WERI-Rb-1 (cell line): ENCODE measurements around the gene HPX.

Experiments used
- DNase-seq: peaks from one replicate; pipeline ENCODE4 v3.0.0-alpha.2; 2020
- H3K27ac ChIP-seq: fragments of 250-450 bp; sonication (Bioruptor Pico); 2 replicates; pipeline ENCODE4 v1.5.1; 2020; ENCODE audit warnings: mild to moderate bottlenecking, moderate library complexity
- H3K27me3 ChIP-seq: fragments of 250-450 bp; sonication (Bioruptor Pico); 2 replicates; pipeline ENCODE4 v1.5.1; 2021; ENCODE audit warnings: mild to moderate bottlenecking, low read depth, moderate library complexity; ENCODE audit not compliant: insufficient read depth, severe bottlenecking
- H3K36me3 ChIP-seq: fragments of 250-450 bp; sonication (Bioruptor Pico); 2 replicates; pipeline ENCODE4 v1.5.1; 2020; ENCODE audit warnings: mild to moderate bottlenecking, moderate library complexity
- H3K4me3 ChIP-seq: 2 replicates; pipeline ENCODE4 v1.5.1; 2011; ENCODE audit warnings: low read depth, mild to moderate bottlenecking, control low read depth, low read length
- H3K9me3 ChIP-seq: fragments of 250-450 bp; sonication (Bioruptor Pico); 2 replicates; pipeline ENCODE4 v1.5.1; 2021; ENCODE audit warnings: mild to moderate bottlenecking, moderate library complexity; ENCODE audit not compliant: severe bottlenecking
- TF ChIP-seq, protein P1 (sequence below): IDR thresholded peaks from 2 replicates; pipeline ENCODE4 v1.5.1; 2011; ENCODE audit warnings: low read depth, mild to moderate bottlenecking, control low read depth, inconsistent platforms, low read length

Gene HPX

DNA sequence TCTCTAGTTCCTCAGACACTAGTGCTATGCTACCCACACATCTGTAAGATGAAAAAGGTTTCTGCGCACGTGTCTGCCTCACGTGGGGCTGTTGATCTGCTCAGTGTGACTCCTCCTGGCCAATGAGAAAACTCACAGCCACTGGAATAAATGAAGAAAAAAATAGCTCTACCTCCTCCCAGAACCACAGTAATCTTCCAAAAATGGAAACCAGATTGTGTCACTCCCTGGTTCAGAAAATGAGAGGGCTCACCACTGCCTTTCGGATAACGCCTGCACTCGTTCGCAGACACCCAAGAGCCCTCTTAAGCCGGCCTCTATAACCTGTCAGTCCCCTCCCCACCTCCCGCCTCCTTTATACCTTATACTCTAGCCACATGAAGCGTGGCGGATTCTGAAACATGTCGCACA lies 27.0 kb downstream of the HPX start:
- no peak overlapping the region for H3K4me3 ChIP-seq
- no peak overlapping the region for H3K27ac ChIP-seq
- DNase-seq: no peak
- H3K36me3 ChIP-seq: peaks cover 6% of the 10 kb centered on the region; the same call in 1 of the 2 replicates
- TF ChIP-seq, protein P1, sequence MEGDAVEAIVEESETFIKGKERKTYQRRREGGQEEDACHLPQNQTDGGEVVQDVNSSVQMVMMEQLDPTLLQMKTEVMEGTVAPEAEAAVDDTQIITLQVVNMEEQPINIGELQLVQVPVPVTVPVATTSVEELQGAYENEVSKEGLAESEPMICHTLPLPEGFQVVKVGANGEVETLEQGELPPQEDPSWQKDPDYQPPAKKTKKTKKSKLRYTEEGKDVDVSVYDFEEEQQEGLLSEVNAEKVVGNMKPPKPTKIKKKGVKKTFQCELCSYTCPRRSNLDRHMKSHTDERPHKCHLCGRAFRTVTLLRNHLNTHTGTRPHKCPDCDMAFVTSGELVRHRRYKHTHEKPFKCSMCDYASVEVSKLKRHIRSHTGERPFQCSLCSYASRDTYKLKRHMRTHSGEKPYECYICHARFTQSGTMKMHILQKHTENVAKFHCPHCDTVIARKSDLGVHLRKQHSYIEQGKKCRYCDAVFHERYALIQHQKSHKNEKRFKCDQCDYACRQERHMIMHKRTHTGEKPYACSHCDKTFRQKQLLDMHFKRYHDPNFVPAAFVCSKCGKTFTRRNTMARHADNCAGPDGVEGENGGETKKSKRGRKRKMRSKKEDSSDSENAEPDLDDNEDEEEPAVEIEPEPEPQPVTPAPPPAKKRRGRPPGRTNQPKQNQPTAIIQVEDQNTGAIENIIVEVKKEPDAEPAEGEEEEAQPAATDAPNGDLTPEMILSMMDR: no peak
- no peaks in the 10 kb centered on the region for H3K27me3 ChIP-seq
- no peaks in the 10 kb centered on the region for H3K9me3 ChIP-seq

DNA sequence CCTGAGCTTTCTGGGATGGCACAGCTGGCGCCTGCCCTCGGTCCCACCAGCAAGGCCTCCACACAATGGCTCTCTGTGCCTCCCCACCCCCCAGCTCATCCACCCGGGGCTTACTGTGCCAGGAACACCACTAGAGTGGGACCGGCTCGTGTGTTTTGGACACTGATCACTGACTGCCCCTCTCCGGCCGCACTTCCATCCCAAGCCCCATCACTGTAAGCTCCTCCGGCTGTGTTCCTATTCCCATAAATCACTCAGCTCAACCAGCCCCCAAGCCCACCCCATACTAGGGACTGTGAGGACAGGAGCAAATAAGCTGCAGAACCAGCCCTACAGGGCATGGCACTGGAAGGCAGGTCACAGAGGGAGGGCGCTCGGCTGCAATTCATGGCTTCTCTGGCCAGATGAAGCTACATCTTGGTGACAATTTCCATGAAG lies 29.2 kb downstream of the HPX start:
- no peak for DNase-seq
- H3K27me3 ChIP-seq: no peaks in the 10 kb centered on the region
- no peaks in the 10 kb centered on the region for H3K9me3 ChIP-seq
- TF ChIP-seq, protein P1: no peak
- H3K4me3 ChIP-seq: no peak overlapping the region
- no peak overlapping the region for H3K27ac ChIP-seq
- peaks cover 6% of the 10 kb centered on the region; the same call in 1 of the 2 replicates for H3K36me3 ChIP-seq

DNA sequence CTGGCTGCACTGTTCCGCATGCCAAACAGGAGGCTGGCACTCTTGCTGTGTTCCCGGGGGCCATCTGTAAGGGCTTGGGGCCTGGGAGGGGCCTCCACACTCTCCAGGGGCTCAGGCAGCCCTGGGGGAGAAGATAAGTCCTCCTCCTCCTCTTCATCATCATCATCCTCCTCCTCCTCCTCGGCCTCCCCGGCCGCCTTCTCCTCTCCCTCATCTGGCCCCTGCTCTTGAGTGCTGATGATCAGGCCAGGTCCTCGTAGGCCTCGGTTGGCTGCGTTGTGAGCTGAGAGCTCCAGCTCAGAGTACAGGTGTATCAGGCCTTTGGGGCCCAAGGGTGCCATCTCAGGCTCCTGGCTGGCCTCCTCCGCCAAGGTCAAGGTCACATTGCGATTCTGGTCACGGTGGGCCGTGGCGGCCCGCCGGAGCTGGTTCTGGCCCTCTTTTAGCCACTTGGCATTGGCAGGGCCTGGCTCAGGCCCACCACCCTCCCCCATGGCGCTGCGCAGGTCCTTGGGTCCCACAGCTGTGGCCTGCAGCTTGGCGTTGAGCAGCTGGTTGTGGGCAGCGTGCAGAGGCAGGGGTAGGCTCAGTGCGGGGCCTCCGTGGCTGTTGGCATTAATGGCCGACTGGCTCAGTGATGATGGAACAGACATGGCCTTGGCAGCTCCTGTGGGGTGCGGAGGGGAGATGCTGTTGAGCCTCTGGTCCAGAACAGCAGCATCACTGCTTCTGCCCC lies 29.9 kb downstream of the HPX start:
- no peaks in the 10 kb centered on the region for H3K27me3 ChIP-seq
- TF ChIP-seq, protein P1: no peak
- no peak overlapping the region for H3K27ac ChIP-seq
- H3K9me3 ChIP-seq: no peaks in the 10 kb centered on the region
- no peak overlapping the region for H3K4me3 ChIP-seq
- H3K36me3 ChIP-seq: peaks cover 6% of the 10 kb centered on the region; the same call in 1 of the 2 replicates
- no peak for DNase-seq

DNA sequence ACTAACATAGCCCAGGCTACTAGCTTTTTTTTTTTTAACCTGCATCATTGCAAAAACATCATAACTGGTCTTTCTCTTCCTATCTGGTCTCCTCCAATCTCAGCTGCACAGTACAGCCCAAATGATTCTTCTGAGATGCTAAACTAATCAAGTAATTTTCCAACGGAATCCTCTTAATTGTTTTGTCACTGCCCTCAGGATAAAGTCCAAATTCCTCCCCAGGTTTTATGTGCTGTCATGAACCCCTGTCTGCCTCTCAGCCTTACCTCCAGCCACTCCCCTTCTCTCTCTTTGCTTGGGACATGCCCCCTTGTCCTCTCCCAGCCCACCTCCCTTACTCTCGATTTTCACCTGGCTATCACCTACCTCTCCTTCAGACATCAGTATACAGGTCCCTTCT lies 34.4 kb downstream of the HPX start:
- peaks cover 5% of the 10 kb centered on the region for H3K36me3 ChIP-seq
- H3K9me3 ChIP-seq: no peaks in the 10 kb centered on the region
- no peaks in the 10 kb centered on the region for H3K27me3 ChIP-seq
- H3K27ac ChIP-seq: no peak overlapping the region
- DNase-seq: no peak
- H3K4me3 ChIP-seq: no peak overlapping the region
- TF ChIP-seq, protein P1: no peak

DNA sequence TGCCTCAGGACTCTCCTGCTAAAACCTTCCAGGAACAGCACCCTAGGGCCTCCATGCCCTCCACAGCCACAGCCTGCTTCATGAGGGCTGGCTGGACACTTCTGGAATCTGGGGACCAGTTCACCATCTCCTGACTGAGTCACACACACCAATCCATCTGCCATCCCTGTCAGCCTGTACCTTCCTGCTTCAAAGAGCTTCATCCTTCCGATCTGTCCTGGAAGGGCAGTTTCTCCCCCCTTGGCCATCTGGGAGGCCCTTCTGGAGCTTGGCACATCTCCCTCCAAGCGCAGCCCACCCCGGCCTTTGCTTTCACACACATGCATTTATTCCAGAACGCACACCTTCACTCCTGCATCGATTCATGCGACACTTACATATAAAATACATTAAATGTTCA lies 34.9 kb downstream of the HPX start:
- Histone ChIP-seq H3K27me3 (no peaks in the 10 kb centered on the region), H3K27ac (no peak overlapping the region), H3K4me3 (no peak overlapping the region), H3K36me3 (peaks cover 8% of the 10 kb centered on the region), H3K9me3 (no peaks in the 10 kb centered on the region)
- no peak for DNase-seq
- TF ChIP-seq, protein P1: no peak
